ENCODE data around the gene UQCR10.

Gene UQCR10

DNA sequence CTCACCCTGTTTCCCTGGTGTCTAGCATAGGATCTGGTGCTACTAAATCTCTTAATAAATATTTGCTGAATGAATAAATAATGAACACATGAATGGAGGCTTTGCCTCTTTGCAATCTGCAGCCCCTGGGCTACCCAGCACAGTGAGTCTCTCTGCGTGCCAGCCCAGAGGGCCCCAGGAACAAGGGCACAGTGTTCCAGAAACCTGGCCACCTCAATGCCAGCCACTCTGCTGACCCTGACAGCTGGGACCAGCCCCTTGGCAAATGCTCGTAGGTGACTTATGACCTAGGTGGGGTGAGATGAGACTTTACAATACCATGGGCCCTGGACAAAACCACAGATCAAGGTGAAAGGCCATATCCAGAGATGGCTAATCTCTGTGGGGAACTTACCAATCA, 31.6 kb downstream of the UQCR10 start:
- H3K79me2 ChIP-seq (ENCODE audit: insufficient read depth, low read depth): no peaks in the 10 kb centered on the region
- no peaks in the 10 kb centered on the region for H3K36me3 ChIP-seq (ENCODE audit: insufficient read depth)
- TF ChIP-seq, protein P1, sequence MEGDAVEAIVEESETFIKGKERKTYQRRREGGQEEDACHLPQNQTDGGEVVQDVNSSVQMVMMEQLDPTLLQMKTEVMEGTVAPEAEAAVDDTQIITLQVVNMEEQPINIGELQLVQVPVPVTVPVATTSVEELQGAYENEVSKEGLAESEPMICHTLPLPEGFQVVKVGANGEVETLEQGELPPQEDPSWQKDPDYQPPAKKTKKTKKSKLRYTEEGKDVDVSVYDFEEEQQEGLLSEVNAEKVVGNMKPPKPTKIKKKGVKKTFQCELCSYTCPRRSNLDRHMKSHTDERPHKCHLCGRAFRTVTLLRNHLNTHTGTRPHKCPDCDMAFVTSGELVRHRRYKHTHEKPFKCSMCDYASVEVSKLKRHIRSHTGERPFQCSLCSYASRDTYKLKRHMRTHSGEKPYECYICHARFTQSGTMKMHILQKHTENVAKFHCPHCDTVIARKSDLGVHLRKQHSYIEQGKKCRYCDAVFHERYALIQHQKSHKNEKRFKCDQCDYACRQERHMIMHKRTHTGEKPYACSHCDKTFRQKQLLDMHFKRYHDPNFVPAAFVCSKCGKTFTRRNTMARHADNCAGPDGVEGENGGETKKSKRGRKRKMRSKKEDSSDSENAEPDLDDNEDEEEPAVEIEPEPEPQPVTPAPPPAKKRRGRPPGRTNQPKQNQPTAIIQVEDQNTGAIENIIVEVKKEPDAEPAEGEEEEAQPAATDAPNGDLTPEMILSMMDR (conservative IDR thresholded peaks at IDR 0.05; ENCODE audit: low read depth, low read length): no peak
- H2AFZ ChIP-seq (ENCODE audit: low read depth): no peak overlapping the region
- H3K4me1 ChIP-seq (ENCODE audit: low read depth, poor library complexity, severe bottlenecking): peaks cover 20% of the 10 kb centered on the region
- no peak overlapping the region for H3K4me2 ChIP-seq
- H3K4me3 ChIP-seq (IDR thresholded peaks at IDR 0.05; ENCODE audit: insufficient read depth, low read depth, low read length): no peak overlapping the region
- no peak overlapping the region for H3K27ac ChIP-seq
- no peaks in the 10 kb centered on the region for H3K27me3 ChIP-seq (ENCODE audit: insufficient read depth, low read depth)
- H4K20me1 ChIP-seq (ENCODE audit: insufficient read depth): no peaks in the 10 kb centered on the region
- no peak overlapping the region for H3K9ac ChIP-seq

DNA sequence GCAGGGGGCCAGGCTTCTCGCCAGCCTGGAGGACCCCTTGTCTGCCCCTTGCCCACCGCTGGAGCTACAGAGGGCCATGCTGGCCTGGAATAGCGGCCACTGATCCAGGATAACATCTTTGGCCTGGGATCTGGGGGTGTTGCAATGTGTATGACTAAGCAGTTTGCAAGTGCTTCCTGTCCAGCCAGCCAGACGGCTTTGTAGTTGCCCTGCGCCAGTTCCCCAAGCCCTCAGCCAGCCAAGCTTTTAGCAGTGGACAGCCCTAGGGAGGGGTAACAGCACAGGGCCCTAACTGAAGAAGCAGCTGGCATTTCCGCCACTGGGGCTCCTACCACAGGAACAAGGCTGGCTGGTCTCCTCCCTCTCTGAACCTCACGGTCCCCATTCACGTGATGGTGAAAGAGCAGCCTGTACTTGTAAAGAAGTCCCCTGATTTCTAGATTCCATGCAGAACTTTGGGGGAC, 32.1 kb downstream of the UQCR10 start:
- H4K20me1 ChIP-seq (ENCODE audit: insufficient read depth): no peaks in the 10 kb centered on the region
- TF ChIP-seq, protein P1 (conservative IDR thresholded peaks at IDR 0.05; ENCODE audit: low read depth, low read length): no peak
- H2AFZ ChIP-seq (ENCODE audit: low read depth): no peak overlapping the region
- no peak overlapping the region for H3K27ac ChIP-seq
- no peak overlapping the region for H3K9ac ChIP-seq
- H3K4me3 ChIP-seq (IDR thresholded peaks at IDR 0.05; ENCODE audit: insufficient read depth, low read depth, low read length): no peak overlapping the region
- H3K27me3 ChIP-seq (ENCODE audit: insufficient read depth, low read depth): no peaks in the 10 kb centered on the region
- no peaks in the 10 kb centered on the region for H3K79me2 ChIP-seq (ENCODE audit: insufficient read depth, low read depth)
- H3K36me3 ChIP-seq (ENCODE audit: insufficient read depth): no peaks in the 10 kb centered on the region
- peaks cover 20% of the 10 kb centered on the region for H3K4me1 ChIP-seq (ENCODE audit: low read depth, poor library complexity, severe bottlenecking)
- no peak overlapping the region for H3K4me2 ChIP-seq

DNA sequence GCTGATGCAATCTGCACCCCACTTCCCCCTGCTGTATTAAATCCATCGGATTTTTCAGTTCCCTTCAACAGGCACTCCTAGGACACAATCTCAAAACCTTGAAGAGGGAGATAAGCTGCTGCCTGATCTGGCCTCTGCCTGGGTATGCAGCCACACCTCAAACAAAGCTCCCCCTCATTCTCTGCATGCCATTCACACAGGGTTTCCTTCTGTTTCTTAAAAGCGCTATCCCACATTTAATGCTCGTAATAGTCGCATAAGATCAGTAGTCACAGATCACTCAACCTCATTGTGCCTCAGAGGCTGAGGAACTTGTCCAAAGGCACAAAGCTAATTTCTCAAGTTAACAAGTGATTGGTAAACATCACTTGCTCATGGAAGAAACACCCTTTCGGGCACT, 34.0 kb downstream of the UQCR10 start:
- peaks cover 20% of the 10 kb centered on the region for H3K4me1 ChIP-seq (ENCODE audit: low read depth, poor library complexity, severe bottlenecking)
- peaks cover 6% of the 10 kb centered on the region; the same call in 1 of the 2 replicates for H3K36me3 ChIP-seq (ENCODE audit: insufficient read depth)
- H3K27me3 ChIP-seq (ENCODE audit: insufficient read depth, low read depth): no peaks in the 10 kb centered on the region

DNA sequence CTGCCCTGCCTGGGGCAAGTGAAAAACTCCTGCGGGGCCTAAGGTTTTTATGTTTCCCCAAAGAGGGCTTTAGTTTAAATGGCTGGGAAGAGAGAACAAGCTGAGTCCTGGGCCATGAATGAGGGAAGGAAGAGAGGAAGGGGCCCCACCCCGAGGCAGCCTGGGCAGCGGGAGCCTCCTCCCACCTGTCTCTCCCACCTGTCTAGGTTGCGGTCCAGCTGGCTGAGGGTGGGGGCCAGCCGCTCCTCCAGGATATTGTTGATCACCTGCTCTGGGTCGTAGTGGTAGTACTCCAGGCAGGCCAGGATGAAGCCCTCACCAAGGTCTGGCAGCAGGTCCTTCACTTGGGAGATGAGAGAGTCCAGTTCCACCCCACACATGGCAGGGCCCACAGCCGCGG, 34.6 kb downstream of the UQCR10 start:
- H4K20me1 ChIP-seq (ENCODE audit: insufficient read depth): no peaks in the 10 kb centered on the region

More for the DNA sequence above, 34.0 kb downstream of the UQCR10 start:
- Histone ChIP-seq H3K9ac (no peak overlapping the region), H4K20me1 (ENCODE audit: insufficient read depth) (no peaks in the 10 kb centered on the region), H2AFZ (ENCODE audit: low read depth) (no peak overlapping the region), H3K27ac (no peak overlapping the region), H3K4me3 (IDR thresholded peaks at IDR 0.05; ENCODE audit: insufficient read depth, low read depth, low read length) (no peak overlapping the region), H3K4me2 (no peak overlapping the region), H3K79me2 (ENCODE audit: insufficient read depth, low read depth) (no peaks in the 10 kb centered on the region)
- TF ChIP-seq, protein P1 (conservative IDR thresholded peaks at IDR 0.05; ENCODE audit: low read depth, low read length): no peak

More for the DNA sequence above, 34.6 kb downstream of the UQCR10 start:
- H2AFZ ChIP-seq (ENCODE audit: low read depth): no peak overlapping the region
- no peak overlapping the region for H3K9ac ChIP-seq
- TF ChIP-seq, protein P1 (conservative IDR thresholded peaks at IDR 0.05; ENCODE audit: low read depth, low read length): no peak
- H3K27me3 ChIP-seq (ENCODE audit: insufficient read depth, low read depth): no peaks in the 10 kb centered on the region
- no peaks in the 10 kb centered on the region for H3K79me2 ChIP-seq (ENCODE audit: insufficient read depth, low read depth)
- H3K27ac ChIP-seq: no peak overlapping the region
- no peak overlapping the region for H3K4me3 ChIP-seq (IDR thresholded peaks at IDR 0.05; ENCODE audit: insufficient read depth, low read depth, low read length)
- H3K36me3 ChIP-seq (ENCODE audit: insufficient read depth): peaks cover 6% of the 10 kb centered on the region; the same call in 1 of the 2 replicates
- no peak overlapping the region for H3K4me2 ChIP-seq
- H3K4me1 ChIP-seq (ENCODE audit: low read depth, poor library complexity, severe bottlenecking): peaks cover 20% of the 10 kb centered on the region

Data from KMS-11 (cell line).